ENCODE results near the gene TNNI3K.
A peak's percentile ranks its signal among the peaks of the same experiment; 100 is the strongest.

The TNNI3K gene

DNA sequence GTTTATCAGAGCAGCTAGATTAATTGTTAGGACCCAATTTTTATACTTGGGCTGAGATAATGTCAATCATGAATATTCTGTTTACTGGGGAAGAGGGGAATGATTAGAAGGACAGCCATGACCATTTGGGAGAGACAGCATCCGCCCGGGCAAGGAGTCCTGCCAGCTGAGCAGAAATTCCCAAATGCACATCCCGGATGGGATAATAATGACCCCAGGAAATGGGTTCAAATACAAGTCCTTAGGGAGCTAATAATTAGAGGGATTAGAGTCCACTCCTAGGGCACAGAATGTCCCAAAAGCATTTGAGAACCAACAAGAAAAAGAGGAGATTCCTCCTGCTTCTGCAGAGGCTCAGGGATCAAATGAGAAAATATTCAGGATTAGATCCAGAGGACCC is 161.3 kb downstream of the TNNI3K start:
- DNase-seq: no peak

DNA sequence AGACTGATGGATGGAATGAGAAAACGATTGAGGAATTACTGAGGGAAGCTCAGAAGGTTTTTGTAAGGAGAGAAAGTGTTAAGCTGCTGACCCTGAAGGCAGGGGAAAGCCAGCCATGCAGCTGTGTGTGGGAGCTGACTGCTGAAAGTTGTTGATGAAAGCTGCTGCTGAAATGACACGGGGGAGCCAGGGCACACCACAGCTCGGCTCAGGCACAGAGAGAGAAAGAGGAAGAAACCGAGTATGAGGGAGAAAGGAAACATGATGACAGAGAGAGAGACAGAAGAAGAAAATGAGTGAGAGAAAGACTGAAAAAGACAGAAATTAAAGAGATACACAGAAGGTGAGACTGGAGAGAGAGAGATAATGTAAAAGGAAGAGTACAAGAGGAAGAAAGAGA is 161.7 kb downstream of the TNNI3K start:
- no peak for DNase-seq

DNA sequence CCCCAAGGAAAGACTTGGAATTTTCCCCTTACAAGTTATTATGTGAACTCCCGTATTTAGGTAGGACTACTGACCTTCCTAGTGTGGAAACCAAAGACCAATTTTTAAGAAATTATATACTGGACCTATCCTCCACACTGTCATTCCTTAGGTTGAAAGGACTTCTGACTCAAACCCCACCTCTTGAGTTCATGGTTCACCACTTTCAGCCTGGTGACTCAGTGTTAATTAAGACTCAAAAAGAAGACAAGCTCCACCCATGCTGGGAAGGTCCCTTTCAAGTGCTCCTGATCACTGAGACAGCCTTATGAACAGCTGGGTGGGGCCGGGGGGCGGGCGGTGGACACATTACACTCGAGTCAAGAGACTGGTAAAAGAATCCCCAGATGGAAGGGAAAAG is 164.1 kb downstream of the TNNI3K start:
- peak; percentile 4 for DNase-seq

DNA sequence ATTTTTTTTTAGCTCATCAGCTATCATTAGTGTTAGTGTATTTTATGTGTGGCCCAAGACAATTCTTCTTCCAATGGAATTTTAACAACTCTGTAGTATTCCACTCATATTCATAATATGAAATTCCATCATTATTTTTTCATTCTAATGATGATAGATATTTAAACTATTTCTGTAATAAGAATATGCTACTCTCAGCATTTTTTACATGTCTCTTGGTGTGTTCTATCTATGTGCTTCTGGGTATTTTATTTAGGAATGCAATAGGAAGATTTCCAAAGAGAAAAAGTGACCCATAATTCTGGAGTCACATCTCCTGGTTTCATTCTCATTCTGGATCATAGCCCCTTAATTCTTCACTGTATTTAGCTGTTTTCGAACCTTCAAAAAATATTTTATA is 167.7 kb downstream of the TNNI3K start:
- no peak for DNase-seq

DNA sequence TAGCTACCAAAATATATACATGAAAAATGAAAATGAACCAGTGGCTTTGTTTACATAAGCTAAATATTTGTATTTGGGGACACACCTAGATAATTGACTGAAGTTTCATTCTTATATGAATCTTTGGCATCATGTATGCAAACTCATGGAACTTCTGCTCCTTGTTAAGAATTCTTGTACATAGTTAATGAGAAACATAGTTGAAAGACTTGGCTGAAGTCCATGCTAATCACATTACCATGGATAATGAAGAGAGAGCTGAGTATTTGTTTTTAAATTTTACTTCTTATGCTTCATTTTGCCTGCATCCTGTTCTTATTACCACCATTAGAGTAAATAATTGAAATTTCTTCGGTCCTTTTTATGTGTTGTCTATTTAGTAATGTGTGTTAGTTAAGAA is 168.4 kb downstream of the TNNI3K start:
- DNase-seq: no peak

DNA sequence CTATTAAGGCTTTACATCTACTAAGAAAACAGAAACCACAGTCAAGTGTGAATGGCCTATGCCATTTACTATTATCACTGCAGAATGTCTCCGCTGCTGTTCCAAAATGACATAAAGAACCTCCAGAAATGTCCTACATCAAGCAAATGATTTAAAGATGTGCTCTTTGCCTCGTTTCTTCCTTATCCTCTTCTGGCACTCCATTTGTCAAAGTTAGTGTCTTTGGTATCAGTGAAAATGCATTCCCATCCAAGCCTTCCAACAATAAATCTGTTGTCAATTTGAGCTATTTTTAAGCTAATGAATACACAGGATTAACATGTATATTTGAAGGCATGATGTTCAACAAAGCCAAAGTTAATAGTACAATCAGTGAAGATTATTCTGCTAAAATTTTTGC is 171.6 kb downstream of the TNNI3K start:
- no peak for DNase-seq

DNA sequence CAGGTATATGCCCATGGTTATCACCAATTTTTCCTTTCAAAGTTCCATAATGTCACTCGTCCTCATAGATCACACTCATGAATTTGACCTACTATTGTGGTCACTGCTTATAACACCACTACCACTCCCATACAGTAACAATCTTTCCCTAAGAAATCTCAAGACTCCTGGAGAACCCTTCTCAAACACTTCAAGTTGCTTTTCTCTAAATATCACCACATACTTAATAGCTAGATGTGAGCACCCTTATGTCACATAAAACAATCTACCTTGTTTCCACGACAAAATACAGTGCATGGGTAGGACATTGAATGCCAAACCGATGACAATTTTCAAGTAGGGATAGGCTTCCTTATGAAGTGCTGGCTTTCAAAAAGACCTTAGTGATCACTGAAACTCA is 172.7 kb downstream of the TNNI3K start:
- DNase-seq: no peak

DNA sequence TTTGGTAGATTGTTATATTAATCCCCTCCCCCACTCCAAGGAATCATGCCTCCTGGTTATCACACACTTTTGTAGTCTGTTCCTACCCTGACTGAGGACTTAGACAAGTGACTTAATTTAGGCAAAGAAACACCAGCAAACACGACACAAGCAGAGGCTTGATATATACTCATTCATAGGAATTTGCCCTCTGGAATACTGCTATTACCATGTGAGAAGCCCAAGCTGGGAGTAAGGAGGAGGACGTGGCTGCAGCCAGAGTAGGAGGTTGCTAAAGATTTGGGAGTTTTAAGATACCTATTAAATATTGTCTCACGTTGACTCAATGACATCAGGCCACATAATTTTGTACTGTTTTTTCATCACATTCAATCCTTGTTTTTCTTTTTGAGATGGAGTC is 177.1 kb downstream of the TNNI3K start:
- no peak for DNase-seq

DNA sequence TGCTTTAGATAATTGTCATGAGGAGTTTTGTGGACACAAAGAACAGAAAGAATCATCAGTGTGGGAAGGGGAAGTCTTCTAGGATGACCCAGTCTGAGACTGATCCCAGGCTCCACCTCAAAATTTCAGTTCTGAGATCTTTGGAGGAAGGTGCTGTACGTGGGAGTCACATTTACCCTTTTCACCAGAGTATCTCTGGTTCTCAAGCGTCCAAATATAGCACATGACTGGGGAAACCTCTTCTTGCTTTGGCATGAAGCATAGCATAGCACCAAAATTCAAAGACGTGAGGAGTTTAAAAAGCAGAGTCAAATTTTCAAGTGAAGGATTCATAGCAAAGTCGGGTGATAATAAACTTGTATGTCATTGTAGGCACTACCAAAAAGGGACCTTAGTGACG is 180.7 kb downstream of the TNNI3K start:
- DNase-seq: no peak

DNA sequence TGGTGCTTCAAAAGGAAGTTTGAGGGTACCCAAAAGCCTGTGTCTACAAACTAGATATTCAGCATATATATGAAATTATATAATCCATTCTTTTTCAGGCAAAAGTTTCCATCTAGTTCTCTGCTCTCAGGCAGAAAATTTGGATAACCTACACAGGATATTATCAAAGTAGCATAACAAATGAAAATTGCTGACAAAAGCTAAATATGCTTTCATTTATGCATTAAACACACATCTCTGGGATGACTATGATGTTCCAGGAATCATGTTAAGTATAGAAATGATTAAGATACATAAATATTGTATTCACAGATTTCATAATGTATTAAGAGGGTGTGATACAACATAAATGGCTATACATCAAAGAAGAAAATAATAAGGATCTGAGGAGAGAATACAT is 184.4 kb downstream of the TNNI3K start:
- no peak for DNase-seq

DNA sequence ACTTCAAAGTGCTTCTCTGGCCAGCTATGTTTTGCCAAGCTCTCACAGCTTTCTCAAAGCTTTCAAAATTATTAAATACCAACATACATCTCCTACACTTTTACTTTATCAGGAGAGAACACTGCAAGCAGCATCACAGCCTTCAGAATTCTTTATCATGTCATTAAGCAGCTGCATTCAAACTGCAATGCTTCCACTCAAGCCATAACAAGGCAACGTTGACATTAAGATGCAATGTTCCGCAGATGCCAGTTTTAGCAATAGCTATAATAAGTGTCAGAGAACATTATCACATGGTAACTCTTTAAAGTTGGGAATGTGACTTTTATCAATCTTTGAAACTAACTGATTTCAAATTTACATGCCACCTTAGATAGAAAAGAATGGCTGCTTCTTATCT is 185.3 kb downstream of the TNNI3K start:
- no peak for DNase-seq

DNA sequence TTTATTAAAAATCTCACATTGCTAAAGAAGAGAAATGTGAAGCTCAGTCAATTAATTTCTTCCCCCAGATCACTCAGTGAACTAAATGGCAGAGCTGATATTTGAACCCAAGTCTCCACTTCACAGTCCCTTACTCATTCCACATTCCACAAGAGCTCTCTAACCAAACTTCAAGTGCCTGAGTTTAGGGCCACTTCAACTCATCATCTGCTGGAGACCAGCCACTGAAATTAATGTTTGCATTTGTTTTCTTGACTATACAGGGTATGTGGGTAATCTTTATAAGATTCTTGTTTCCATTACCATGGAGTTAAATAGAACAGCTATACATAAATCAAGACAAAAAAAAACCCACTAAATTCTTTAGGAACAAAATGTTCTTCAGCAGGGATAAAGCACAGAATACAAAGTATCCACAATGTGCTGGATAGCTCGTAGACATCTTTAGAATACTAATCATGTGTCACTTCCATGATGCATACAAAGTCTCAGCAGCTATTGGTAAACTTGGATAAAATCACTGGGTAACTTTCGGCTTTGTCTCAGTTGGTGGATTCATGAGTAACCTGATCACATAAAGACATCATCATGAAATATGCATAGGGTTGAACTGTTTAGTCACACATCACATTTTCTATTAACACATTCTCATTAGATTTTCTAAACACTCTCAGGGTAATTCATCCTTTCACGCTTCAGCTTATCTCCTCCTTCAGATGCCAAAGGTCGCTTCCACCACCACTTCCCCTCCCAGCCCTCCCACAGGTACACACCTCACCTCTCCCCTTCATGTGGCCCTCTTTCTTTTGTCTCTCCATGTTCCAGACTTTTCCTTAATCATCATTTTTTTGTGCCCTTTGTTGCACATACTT is 187.5 kb downstream of the TNNI3K start:
- no peak for DNase-seq

DNA sequence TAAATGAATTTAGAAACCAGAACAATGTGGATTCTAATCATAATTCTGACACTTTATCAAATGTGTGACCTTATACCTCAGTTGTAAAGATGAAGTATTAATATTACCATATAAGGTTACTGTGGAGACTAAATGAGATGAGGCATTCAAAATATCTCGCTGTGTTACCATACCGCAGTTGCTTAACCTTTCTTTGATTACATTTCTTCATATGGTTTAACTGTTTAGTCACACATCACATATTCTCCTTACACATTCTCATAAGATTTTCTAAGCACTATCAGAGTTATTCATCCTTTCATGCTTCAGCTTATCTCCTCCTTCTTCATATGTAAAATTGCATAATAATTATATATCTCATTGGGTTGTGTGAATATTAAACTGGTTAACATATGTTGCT is 188.3 kb downstream of the TNNI3K start:
- no peak for DNase-seq

DNA sequence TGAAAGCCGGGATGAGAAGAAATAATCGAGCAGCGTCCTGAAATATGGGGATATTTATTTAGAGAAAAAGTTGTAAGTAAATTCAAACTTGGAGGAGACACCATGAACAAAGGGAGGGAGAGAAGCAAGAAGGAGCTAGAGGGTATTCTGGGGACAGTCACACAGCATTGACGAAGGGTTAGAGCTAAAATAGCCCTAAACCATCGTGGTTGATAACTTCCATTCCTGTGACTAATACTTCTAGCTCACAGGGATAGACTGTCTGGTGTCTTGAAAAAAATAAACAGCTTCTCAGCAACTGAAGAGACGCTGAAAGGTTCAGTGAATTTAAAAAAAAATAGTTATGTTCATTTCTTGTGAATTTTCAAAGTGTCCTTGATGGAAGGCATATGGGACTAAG is 190.5 kb downstream of the TNNI3K start:
- no peak for DNase-seq

DNA sequence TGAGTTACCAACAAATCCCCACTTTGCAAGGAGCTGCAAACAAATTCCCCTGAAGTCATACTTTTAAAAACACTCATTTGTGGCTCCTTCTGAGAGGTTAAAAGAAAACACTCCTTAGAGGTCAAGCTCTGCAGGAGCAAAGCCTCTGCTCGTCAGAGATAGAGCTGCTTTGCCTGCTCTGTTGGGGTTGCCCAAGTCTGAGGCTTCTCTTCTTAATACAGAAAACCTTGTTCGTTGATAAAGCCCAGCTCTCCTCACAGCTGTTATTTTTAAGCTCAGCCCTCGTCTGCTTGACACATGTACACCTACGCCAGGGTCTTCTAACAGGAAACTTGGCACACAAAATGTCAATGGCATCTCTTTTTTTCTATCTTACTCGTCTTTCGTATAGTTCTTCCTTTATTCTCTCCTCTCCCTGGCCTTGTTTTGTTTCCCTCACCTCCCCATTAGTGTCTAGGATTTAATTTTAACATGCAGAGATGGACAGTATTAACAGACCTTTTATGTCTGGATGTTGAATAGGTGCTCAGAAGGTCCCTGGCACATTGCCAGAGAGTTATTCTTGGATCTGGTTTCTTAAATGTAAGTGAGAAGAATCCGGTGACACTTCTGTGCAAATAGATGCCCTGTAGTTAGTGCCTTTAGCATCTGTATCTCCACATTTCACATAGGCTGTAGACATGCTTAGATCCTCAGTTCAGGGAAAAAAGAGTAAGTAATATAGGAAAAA is 191.2 kb downstream of the TNNI3K start:
- no peak for DNase-seq

DNA sequence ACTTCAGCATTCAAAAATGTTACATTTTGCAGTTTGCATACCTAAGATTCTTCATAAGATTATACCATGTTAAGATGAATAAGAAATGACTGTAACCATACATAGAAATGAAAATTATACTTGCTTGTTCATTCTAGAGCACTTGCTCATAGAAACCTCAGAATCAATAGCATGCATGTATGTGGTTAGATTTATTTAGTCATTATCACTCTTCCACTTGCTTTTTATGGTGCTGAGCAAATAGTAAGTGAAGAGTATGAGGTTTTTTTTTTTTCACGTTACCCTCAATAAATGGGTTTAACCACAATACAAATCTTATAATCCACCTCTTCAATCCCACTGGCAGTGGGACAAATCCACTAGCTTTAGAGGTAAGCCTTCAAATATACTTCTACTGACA is 192.5 kb downstream of the TNNI3K start:
- no peak for DNase-seq

DNA sequence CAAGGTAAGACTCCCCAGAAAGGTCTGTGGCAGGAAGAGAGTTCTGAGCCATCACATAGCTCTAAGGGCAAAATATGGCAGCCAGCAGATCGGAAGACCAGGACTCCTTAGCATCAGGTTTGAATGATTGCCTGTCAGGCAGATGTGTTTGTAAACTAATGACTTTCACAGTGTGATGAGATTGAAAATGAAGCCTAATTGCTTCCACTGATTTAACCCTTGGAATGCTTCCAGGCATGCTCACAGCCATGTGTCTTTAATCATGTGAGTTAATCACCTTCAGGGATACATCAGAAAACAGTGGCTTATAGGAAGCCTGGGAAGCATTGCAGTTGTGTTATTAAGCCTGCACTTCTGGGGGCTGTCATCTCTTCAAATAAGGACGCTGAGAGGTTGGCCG is 194.4 kb downstream of the TNNI3K start:
- no peak for DNase-seq

DNA sequence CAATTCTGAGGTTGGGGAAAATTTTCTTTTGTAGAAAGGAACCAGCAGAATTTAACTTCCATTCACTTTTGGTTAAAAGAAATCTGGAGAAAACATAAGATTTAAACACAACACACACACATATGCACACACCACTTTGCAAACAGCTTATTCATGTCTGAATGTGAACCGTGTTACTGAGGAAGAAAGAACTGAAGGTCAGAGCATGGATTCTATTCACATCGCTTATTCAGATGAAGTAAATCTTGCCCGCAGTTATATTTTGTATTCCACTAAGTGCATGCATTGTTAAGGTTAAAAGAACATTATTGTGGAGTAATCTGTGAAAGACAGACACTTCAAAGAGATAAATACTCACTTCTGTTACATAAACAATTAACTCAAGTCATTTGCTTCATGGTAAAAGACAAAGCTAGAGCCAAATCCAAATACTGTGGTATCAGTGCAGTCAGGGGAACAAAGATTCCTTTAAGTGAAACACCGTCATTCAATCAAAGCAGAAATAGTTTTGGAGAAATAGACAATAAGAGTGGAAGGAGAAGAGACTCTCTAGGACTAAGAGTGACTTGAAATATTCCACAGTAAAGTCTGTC is 195.3 kb downstream of the TNNI3K start:
- no peak for DNase-seq

DNA sequence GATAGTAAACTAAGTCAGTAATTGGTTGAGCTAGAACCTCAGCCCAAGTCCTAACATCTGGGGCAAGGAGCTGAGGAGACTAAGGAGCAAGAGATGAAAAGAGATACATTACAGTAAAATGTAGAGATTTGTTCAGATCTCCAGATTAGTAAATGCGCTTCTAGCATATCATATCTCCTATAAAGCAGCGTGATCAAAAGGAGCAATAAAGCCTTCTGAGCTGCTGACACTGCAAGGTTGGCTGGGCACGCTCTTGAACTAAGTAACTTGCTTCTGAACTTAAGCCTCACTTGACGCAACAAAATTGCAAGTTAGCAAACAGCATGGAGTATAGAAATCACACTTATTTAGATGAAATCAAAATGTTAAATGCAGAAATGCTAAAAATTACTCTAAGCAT is 196.3 kb downstream of the TNNI3K start:
- no peak for DNase-seq

DNA sequence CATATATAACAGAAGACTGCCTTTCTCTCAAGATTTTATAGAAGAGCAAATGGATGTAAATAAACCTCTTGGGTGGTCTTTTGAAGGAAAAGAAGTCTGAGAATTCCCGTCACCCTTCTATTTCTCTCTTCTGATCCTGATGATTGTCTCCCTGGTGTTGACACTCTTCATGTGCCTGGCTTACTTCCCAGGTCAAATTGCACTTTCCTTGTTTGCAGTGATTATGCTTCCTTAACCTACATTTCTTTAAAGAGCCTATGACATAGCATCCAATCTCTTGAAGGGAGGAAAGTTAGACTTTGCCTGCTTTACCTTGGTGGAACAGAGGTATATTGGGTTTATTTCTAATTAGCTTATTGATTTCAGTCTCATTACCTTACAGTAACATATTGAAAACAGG is 197.1 kb downstream of the TNNI3K start:
- DNase-seq: no peak

DNA sequence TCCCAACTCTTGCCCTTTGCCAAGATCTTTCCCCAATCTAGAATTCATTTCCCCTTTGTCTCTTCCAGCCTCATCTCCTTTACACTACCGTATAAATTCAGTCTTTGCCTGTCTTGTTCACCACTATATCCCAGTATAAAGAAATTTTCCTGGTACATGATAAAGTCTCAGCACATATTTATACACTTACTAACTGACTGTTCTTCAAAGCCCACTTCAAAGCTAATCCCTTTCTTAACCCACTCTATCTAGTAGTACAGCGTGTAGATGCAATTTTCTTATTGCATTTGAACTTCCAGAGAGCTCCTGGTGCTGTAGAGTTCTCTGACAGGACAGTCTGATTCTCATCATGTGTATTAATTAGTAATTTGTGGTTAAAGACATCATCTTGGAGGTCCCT is 199.1 kb downstream of the TNNI3K start:
- no peak for DNase-seq

DNA sequence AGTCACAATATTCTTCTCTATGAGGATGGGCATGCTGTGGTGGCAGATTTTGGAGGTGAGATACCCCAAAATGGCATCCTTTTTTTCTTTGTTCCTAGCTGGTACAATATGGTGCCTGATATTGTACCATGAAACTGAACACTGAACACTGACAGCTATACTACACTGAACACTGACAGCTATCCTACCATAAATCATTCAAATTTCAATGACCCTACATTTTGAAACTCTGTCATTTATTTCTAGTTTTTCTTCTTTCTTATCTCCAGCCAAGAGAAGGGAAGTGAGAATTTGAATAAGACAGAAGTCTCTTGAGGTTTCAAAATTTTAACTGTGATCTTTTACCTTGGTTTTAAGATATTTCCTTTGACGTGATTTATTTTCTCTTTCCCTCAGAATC is 200.9 kb downstream of the TNNI3K start:
- DNase-seq: no peak

DNA sequence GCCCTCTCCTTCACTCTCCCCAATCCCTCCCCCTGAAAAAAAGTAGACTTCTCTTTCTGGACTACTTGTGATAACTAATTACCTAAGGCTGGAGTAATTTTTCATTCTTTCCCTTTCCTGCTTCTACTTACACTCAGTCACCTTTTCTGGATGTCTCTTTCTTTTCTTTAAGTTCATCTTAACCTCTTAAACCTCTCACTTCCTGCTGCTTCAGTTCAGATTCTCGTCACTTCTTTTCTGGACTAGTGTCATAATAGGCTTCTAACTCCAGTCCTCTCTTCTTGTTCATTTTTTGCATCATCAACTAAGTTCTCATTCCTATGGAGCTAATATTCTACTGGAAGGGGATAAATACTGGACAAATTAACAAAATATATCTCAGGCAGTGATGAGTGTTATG is 201.8 kb downstream of the TNNI3K start:
- DNase-seq: no peak

DNA sequence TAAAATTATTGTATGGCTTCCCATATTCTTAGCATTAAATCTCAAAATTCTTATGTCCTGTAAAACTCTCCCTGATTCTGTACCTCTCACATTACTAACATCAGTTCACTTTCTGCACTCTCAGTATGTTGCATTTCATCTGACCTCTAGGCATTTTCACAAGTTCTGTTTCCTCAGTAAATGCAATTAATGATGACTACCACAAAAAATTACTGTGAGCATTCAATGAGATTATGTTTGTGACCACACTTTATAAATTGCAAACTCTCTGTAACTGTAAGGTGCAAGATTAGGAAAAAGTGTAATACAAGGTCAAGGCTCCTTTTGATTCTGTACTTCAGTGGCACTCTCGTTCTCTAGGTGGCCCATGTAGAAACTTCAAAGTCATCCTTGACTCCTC is 216.8 kb downstream of the TNNI3K start:
- no peak for DNase-seq
